ENCODE measurements around the gene GCM1. TPM values are rescaled to one million over a fixed set of nuclear protein-coding genes. Genes with fewer than 3 reads are reported as not detected.

The GCM1 gene
- polyA plus RNA-seq, 3 donors: 0.07 to 0.14 (median 0.13) TPM

GRCh38 chr6:53107091-53107490, 41.5 kb downstream of the GCM1 start:
- no peak for DNase-seq

GRCh38 chr6:53104916-53105315, 43.7 kb downstream of the GCM1 start:
- DNase-seq: no peak

GRCh38 chr6:53103993-53104675, 44.5 kb downstream of the GCM1 start:
- DNase-seq: no peak

GRCh38 chr6:53101006-53101405, 47.6 kb downstream of the GCM1 start:
- no peak for DNase-seq

GRCh38 chr6:53100561-53100960, 48.1 kb downstream of the GCM1 start:
- DNase-seq: no peak

- DNase-seq: no peak
These were observed 52.9 kb downstream of the GCM1 start for GRCh38 chr6:53095716-53096115.

GRCh38 chr6:53095270-53095669, 53.4 kb downstream of the GCM1 start:
- no peak for DNase-seq

GRCh38 chr6:53090576-53090975, 58.1 kb downstream of the GCM1 start:
- no peak for DNase-seq

- no peak for DNase-seq
These were observed 58.7 kb downstream of the GCM1 start for GRCh38 chr6:53089948-53090347.

- DNase-seq: no peak
These were observed 62.3 kb downstream of the GCM1 start for GRCh38 chr6:53086302-53086701.

GRCh38 chr6:53080813-53081212, 67.8 kb downstream of the GCM1 start:
- no peak for DNase-seq

Other genes with a start within 250 kb of the GCM1 start
- under 1 TPM in 1 of 3 donors, not detected in 2; 0.27 TPM for gene GSTA3, start 239.1 kb downstream of the GCM1 start, polyA plus RNA-seq (ENCODE audit: insufficient read length in 3 of 3)
- gene GSTA4, start 153.6 kb downstream of the GCM1 start, polyA plus RNA-seq (ENCODE audit: insufficient read length in 3 of 3): 100 to 1,000 TPM in 2 of 3 donors, 10 to 100 TPM in 1; 96.9 to 111 (median 105) TPM
- gene CILK1, start 87.0 kb downstream of the GCM1 start, polyA plus RNA-seq (ENCODE audit: insufficient read length in 3 of 3): 10 to 100 TPM; 13.5 to 16.9 (median 16.1) TPM
- gene FBXO9, start 83.4 kb downstream of the GCM1 start, polyA plus RNA-seq (ENCODE audit: insufficient read length in 3 of 3): 100 to 1,000 TPM in 2 of 3 donors, 10 to 100 TPM in 1; 89.2 to 124 (median 107) TPM
- 10 to 100 TPM; 70.7 to 81.0 (median 76.6) TPM for gene ELOVL5, start 200.1 kb upstream of the GCM1 start, polyA plus RNA-seq (ENCODE audit: insufficient read length in 3 of 3)

All from renal pelvis (tissue), 4 donors.